Mesenteric fat pad (tissue), 1 donor: Measurements from ENCODE around the gene DQX1. TPM values are rescaled to one million over a fixed set of nuclear protein-coding genes. Genes with fewer than 3 reads are reported as not detected.

ENCODE experiments used
- DNase-seq: peaks from one replicate; pipeline ENCODE4 v3.0.0-alpha.2; 2020; ENCODE audit warnings: low spot score
- total RNA-seq: library from RNA; stranded (reverse); fragmentation: NEBNext Ultra II Directional; extraction: Animal tissue kit (Norgen Biotek cat#: 25700); gene quantifications from one replicate; pipeline ENCODE4 v1.2.1, GENCODE V29; 2021
- donor health status: DM: yes; HTN: yes; CAD: no.

DQX1 gene
- total RNA-seq, 1 donor from 2014 or later, result not detected

- DNase-seq, result no peak
These were observed 7.4 kb upstream of the DQX1 start for GRCh38 chr2:74533464-74533863.

GRCh38 chr2:74532222-74532621, 6.2 kb upstream of the DQX1 start:
- no peak for DNase-seq

GRCh38 chr2:74531666-74532065, 5.6 kb upstream of the DQX1 start:
- DNase-seq, result no peak

GRCh38 chr2:74530239-74531187, 4.5 kb upstream of the DQX1 start:
- no peak for DNase-seq

GRCh38 chr2:74529357-74530238, 3.6 kb upstream of the DQX1 start, which contains the start of the genes AUP1 and HTRA2:
Gene AUP1 (minus strand): TSS chr2:74529706. CDS start chr2:74529629, 77 bp downstream.
Gene HTRA2 (plus strand): TSS chr2:74529933. CDS start chr2:74530007, 74 bp downstream.
- peak; percentile 99 for DNase-seq

GRCh38 chr2:74528600-74529356, 2.7 kb upstream of the DQX1 start:
- no peak for DNase-seq

GRCh38 chr2:74527741-74528140, 1.7 kb upstream of the DQX1 start:
- no peak for DNase-seq

- no peak for DNase-seq
These were observed 709 bp upstream of the DQX1 start for GRCh38 chr2:74526649-74527230.

- no peak for DNase-seq
These were observed 895 bp downstream of the DQX1 start for GRCh38 chr2:74524955-74525716.

- DNase-seq, result no peak
These were observed 2.0 kb downstream of the DQX1 start for GRCh38 chr2:74524005-74524404.

GRCh38 chr2:74522516-74522915, 3.5 kb downstream of the DQX1 start:
- peak; percentile 57 for DNase-seq

- DNase-seq, result no peak
These were observed 9.4 kb downstream of the DQX1 start for GRCh38 chr2:74516650-74517049.

- DNase-seq, result no peak
These were observed 9.9 kb downstream of the DQX1 start for GRCh38 chr2:74515981-74516633.

GRCh38 chr2:74515271-74515980, 10.6 kb downstream of the DQX1 start:
- no peak for DNase-seq

- DNase-seq, result no peak
These were observed 11.4 kb downstream of the DQX1 start, which contains the start of gene TLX2 for GRCh38 chr2:74514368-74515270. Gene TLX2 (plus strand): TSS chr2:74514450. CDS start chr2:74514807, 357 bp downstream.

- DNase-seq, result no peak
These were observed 12.2 kb downstream of the DQX1 start for GRCh38 chr2:74513605-74514367.
